Stimulated activated naive CD8-positive, alpha-beta T cell treated with anti-CD3 and anti-CD28 coated beads, Interleukin-15, Interleukin-2, amounts not matched to agents 100 U/mL and 50 U/mL, for 24 hours (primary cell): ENCODE results near the gene CCR5.
A peak's percentile ranks its signal among the peaks of the same experiment; 100 is the strongest.
"Not testable (repeated sequence)": the region's sequence is repeated elsewhere in the genome, so short reads cannot be mapped to it uniquely, and the experiment has no call there.

ENCODE experiments used
- ATAC-seq: fragments of 150-1000 bp; cut with Tn5 transposase; one replicate; pipeline ENCODE4 v1.10.0; 2021
- DNase-seq: peaks from one replicate; pipeline ENCODE4 v3.0.0; 2021

Gene CCR5

GRCh38 chr3:46370839-46371518, at the start of gene CCR5:
CCR5 (plus strand) TSS chr3:46370946; CDS start chr3:46372903, 1,957 bp downstream.
- no peak for DNase-seq
- ATAC-seq, result peak; percentile 40

- DNase-seq (no peak), ATAC-seq (no peak)
Observed at GRCh38 chr3:46321461-46322104, 49.2 kb upstream of the CCR5 start.

GRCh38 chr3:46324036-46324435, 46.7 kb upstream of the CCR5 start:
- DNase-seq (no peak), ATAC-seq (no peak)

- no peak for ATAC-seq
- DNase-seq, result no peak
Observed at GRCh38 chr3:46325645-46326300, 45.0 kb upstream of the CCR5 start.

- not testable (repeated sequence) for DNase-seq
Observed at GRCh38 chr3:46330676-46331075, 40.1 kb upstream of the CCR5 start.

GRCh38 chr3:46334741-46335478, 35.8 kb upstream of the CCR5 start:
- no peak for DNase-seq

More at GRCh38 chr3:46330676-46331075, 40.1 kb upstream of the CCR5 start:
- not testable (repeated sequence) for ATAC-seq

GRCh38 chr3:46335541-46335940, 35.2 kb upstream of the CCR5 start:
- no peak for DNase-seq
- no peak for ATAC-seq

More at GRCh38 chr3:46334741-46335478, 35.8 kb upstream of the CCR5 start:
- ATAC-seq, result peak; percentile 84

- no peak for DNase-seq
- no peak for ATAC-seq
Observed at GRCh38 chr3:46337911-46338310, 32.8 kb upstream of the CCR5 start.

- no peak for ATAC-seq
- DNase-seq, result no peak
Observed at GRCh38 chr3:46338840-46339239, 31.9 kb upstream of the CCR5 start.

- DNase-seq, result no peak
- ATAC-seq, result no peak
Observed at GRCh38 chr3:46344476-46344875, 26.3 kb upstream of the CCR5 start.

GRCh38 chr3:46348823-46349482, 21.8 kb upstream of the CCR5 start:
- DNase-seq (no peak), ATAC-seq (no peak)

- DNase-seq, result no peak
- ATAC-seq, result no peak
Observed at GRCh38 chr3:46349484-46350261, 21.1 kb upstream of the CCR5 start.

GRCh38 chr3:46350262-46350565, 20.5 kb upstream of the CCR5 start:
- ATAC-seq (no peak), DNase-seq (no peak)

GRCh38 chr3:46351646-46352045, 19.1 kb upstream of the CCR5 start:
- no peak for ATAC-seq
- no peak for DNase-seq

GRCh38 chr3:46353090-46353489, 17.7 kb upstream of the CCR5 start:
- no peak for ATAC-seq

GRCh38 chr3:46353647-46354410, 16.9 kb upstream of the CCR5 start, which contains the start of gene CCR2:
CCR2 (plus strand) TSS chr3:46354111; CDS start chr3:46357528, 3,417 bp downstream.
- DNase-seq, result peak; percentile 27
- ATAC-seq, result peak; percentile 92

More at GRCh38 chr3:46353090-46353489, 17.7 kb upstream of the CCR5 start:
- DNase-seq, result no peak

GRCh38 chr3:46354478-46354877, 16.3 kb upstream of the CCR5 start:
- ATAC-seq (no peak), DNase-seq (no peak)

- ATAC-seq (no peak), DNase-seq (no peak)
Observed at GRCh38 chr3:46354984-46355383, 15.8 kb upstream of the CCR5 start.

GRCh38 chr3:46356276-46356675, 14.5 kb upstream of the CCR5 start:
- ATAC-seq, result no peak
- DNase-seq, result no peak

GRCh38 chr3:46356909-46357308, 13.8 kb upstream of the CCR5 start:
- ATAC-seq (no peak), DNase-seq (no peak)
